ENCODE results near the gene CREBL2.

CREBL2 gene

DNA sequence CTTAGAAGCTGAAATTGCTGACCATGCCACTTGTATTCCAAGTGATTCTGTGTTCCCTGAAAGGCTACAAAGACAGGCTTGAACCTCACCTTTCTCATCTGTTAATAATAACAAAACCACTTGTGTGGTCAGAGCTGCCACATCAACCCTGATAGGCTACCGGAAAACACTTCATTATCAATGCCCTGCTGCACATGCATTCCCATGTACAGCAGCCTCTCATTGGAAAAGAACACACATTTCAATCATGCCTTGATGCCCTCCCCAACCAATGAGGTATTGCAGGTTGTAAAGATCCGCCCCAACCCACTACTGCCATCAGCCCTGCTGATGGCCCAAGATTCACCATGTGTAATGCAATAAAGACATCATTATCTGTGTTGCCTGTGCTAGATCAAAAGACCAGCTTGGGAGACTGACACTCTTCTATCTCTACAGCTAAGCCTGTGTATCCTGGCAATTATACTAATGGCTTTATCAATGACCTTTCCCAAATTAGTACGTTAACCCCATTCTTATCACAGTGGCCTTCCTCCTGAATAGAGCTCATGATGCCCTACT, 81.5 kb downstream of the CREBL2 start:
- no peaks in the 10 kb centered on the region for H3K9me3 ChIP-seq (ENCODE audit: control insufficient read depth, insufficient read depth, low read length)
- H3K27me3 ChIP-seq (ENCODE audit: control insufficient read depth, low read length), result no peaks in the 10 kb centered on the region
- H3F3A ChIP-seq (ENCODE audit: control insufficient read depth, insufficient read depth), result peaks cover 8% of the 10 kb centered on the region; the same call in 1 of the 2 replicates
- no peaks in the 10 kb centered on the region for H3K9me2 ChIP-seq (replicated peaks; ENCODE audit: control insufficient read depth, low read length)
- H4K20me1 ChIP-seq (ENCODE audit: control insufficient read depth, insufficient read depth, low read depth, low read length), result no peaks in the 10 kb centered on the region
- no peaks in the 10 kb centered on the region for H3K79me2 ChIP-seq (ENCODE audit: control insufficient read depth, low read length)
- H3K4me3 ChIP-seq (ENCODE audit: low read length), result no peak overlapping the region
- H3K27ac ChIP-seq (ENCODE audit: low read depth, low read length), result no peak overlapping the region
- no peak overlapping the region for H3K4me2 ChIP-seq (ENCODE audit: low read length)
- H3K36me3 ChIP-seq (ENCODE audit: control insufficient read depth, low read length), result peaks cover 7% of the 10 kb centered on the region; the same call in 1 of the 2 replicates
- TF ChIP-seq EZH2phosphoT487 (IDR thresholded peaks at IDR 0.05; ENCODE audit: borderline replicate concordance, low read length), result no peak
- TF ChIP-seq, protein P1, sequence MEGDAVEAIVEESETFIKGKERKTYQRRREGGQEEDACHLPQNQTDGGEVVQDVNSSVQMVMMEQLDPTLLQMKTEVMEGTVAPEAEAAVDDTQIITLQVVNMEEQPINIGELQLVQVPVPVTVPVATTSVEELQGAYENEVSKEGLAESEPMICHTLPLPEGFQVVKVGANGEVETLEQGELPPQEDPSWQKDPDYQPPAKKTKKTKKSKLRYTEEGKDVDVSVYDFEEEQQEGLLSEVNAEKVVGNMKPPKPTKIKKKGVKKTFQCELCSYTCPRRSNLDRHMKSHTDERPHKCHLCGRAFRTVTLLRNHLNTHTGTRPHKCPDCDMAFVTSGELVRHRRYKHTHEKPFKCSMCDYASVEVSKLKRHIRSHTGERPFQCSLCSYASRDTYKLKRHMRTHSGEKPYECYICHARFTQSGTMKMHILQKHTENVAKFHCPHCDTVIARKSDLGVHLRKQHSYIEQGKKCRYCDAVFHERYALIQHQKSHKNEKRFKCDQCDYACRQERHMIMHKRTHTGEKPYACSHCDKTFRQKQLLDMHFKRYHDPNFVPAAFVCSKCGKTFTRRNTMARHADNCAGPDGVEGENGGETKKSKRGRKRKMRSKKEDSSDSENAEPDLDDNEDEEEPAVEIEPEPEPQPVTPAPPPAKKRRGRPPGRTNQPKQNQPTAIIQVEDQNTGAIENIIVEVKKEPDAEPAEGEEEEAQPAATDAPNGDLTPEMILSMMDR (IDR thresholded peaks at IDR 0.05; ENCODE audit: low read depth, low read length, poor library complexity, severe bottlenecking), result no peak
- H3K4me1 ChIP-seq (ENCODE audit: control insufficient read depth, low read length), result peaks cover 30% of the 10 kb centered on the region

Data from DOHH2 (cell line).